HepG2 (cell line): ENCODE measurements around the gene ANGPTL7. TPM values are rescaled to one million over a fixed set of nuclear protein-coding genes. Genes with fewer than 3 reads are reported as not detected.

Experiments
- AGO2 ChIP-seq: fragments of 200-400 bp; formaldehyde crosslinking; optimal IDR thresholded peaks from 2 replicates; pipeline ENCODE3; 2017; ENCODE audit warnings: mild to moderate bottlenecking, low read depth, low read length, moderate library complexity
- DMTF1 ChIP-seq: sonication (generic); formaldehyde crosslinking; IDR thresholded peaks from 2 replicates; pipeline ENCODE4 v1.4.0; 2020; ENCODE audit warnings: mild to moderate bottlenecking, missing genetic modification reagents
- ESRRA ChIP-seq: sonication (generic); formaldehyde crosslinking; IDR thresholded peaks from 2 replicates; pipeline ENCODE4 v1.5.1; 2020; ENCODE audit warnings: mild to moderate bottlenecking, low read depth, missing genetic modification reagents
- HHEX ChIP-seq: IDR thresholded peaks from 2 replicates; pipeline ENCODE4 v1.6.1; 2016; ENCODE audit warnings: control low read depth
- SKI ChIP-seq: fragments of 450-650 bp; IDR thresholded peaks from one replicate; pipeline ENCODE4 v1.6.1; 2018; ENCODE audit warnings: mild to moderate bottlenecking; ENCODE audit not compliant: partially characterized antibody
- ZBTB42 ChIP-seq: sonication (generic); formaldehyde crosslinking; IDR thresholded peaks from 2 replicates; pipeline ENCODE4 v1.5.0; 2020; ENCODE audit warnings: mild to moderate bottlenecking, missing genetic modification reagents
- ZBTB7B ChIP-seq: sonication (generic); formaldehyde crosslinking; IDR thresholded peaks from 2 replicates; pipeline ENCODE4 v1.4.0; 2020; ENCODE audit warnings: missing genetic modification reagents
- ZC3H4 ChIP-seq: sonication (generic); formaldehyde crosslinking; IDR thresholded peaks from 2 replicates; pipeline ENCODE4 v1.4.0; 2020; ENCODE audit warnings: missing genetic modification reagents, borderline replicate concordance
- ZNF451 ChIP-seq: sonication (generic); formaldehyde crosslinking; IDR thresholded peaks from 2 replicates; pipeline ENCODE4 v1.5.0; 2020; ENCODE audit warnings: mild to moderate bottlenecking, missing genetic modification reagents
- polyA plus RNA-seq, 8 experiments: library from polyadenylated mRNA; depleted of rRNA in 3 of 8; stranded (reverse) in 7 of 8; unstranded in 1 of 8; fragments of >200 nt; fragmentation: Illumina TruSeq in 4 of 8; extraction: Trizol in 4 of 8; gene quantifications; 2 replicates each; pipeline versions ENCODE4 v1.2.1 to v1.2.3, GENCODE V29; 2011 to 2016; ENCODE audit warnings: low read depth in 4 of 8, missing spikeins in 1 of 8, mixed read lengths in 1 of 8; ENCODE audit not compliant: insufficient read depth in 1 of 8
- small RNA-seq, 3 experiments: library from RNA; depleted of rRNA; stranded (forward); fragments of <200 nt; gene quantifications; one replicate each; pipeline ENCODE3, GENCODE V24; 2012; ENCODE audit warnings: low read depth in 2 of 3, low replicate concordance in 1 of 3; ENCODE audit not compliant: insufficient read length in 3 of 3, insufficient read depth in 2 of 3
- total RNA-seq, 5 experiments: library from RNA; depleted of rRNA; stranded (reverse); fragments of >200 nt; fragmentation: Illumina TruSeq; extraction: Trizol; gene quantifications; 2 replicates each; pipeline ENCODE4 v1.2.3, GENCODE V29; 2016; ENCODE audit warnings: low read depth in 1 of 5
- TF ChIP-seq, protein P1 (sequence below): sonication (generic); formaldehyde crosslinking; IDR thresholded peaks from 2 replicates; pipeline ENCODE4 v1.4.0; 2020; ENCODE audit warnings: mild to moderate bottlenecking, missing genetic modification reagents, borderline replicate concordance
- TF ChIP-seq, protein P2 (sequence below): sonication (generic); formaldehyde crosslinking; IDR thresholded peaks from 2 replicates; pipeline ENCODE4 v1.9.0; 2022; ENCODE audit warnings: missing genetic modification reagents, mild to moderate bottlenecking, borderline replicate concordance

The ANGPTL7 gene
- total and polyA plus RNA-seq, 2 of the 13 experiments (the other 11 are each of a cell fraction or from before 2014, with no cell fraction given), result not detected

GRCh38 chr1:11245248-11245647, 56.1 kb downstream of the ANGPTL7 start (continued):
- TF ChIP-seq DMTF1 (CRISPR knock-in tag), result no peak
- TF ChIP-seq ZC3H4 (CRISPR knock-in tag), result no peak
- no peak for TF ChIP-seq HHEX (CRISPR knock-in tag)
- TF ChIP-seq, protein P1, sequence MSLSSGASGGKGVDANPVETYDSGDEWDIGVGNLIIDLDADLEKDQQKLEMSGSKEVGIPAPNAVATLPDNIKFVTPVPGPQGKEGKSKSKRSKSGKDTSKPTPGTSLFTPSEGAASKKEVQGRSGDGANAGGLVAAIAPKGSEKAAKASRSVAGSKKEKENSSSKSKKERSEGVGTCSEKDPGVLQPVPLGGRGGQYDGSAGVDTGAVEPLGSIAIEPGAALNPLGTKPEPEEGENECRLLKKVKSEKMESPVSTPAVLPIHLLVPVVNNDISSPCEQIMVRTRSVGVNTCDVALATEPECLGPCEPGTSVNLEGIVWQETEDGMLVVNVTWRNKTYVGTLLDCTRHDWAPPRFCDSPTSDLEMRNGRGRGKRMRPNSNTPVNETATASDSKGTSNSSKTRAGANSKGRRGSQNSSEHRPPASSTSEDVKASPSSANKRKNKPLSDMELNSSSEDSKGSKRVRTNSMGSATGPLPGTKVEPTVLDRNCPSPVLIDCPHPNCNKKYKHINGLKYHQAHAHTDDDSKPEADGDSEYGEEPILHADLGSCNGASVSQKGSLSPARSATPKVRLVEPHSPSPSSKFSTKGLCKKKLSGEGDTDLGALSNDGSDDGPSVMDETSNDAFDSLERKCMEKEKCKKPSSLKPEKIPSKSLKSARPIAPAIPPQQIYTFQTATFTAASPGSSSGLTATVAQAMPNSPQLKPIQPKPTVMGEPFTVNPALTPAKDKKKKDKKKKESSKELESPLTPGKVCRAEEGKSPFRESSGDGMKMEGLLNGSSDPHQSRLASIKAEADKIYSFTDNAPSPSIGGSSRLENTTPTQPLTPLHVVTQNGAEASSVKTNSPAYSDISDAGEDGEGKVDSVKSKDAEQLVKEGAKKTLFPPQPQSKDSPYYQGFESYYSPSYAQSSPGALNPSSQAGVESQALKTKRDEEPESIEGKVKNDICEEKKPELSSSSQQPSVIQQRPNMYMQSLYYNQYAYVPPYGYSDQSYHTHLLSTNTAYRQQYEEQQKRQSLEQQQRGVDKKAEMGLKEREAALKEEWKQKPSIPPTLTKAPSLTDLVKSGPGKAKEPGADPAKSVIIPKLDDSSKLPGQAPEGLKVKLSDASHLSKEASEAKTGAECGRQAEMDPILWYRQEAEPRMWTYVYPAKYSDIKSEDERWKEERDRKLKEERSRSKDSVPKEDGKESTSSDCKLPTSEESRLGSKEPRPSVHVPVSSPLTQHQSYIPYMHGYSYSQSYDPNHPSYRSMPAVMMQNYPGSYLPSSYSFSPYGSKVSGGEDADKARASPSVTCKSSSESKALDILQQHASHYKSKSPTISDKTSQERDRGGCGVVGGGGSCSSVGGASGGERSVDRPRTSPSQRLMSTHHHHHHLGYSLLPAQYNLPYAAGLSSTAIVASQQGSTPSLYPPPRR (CRISPR knock-in tag), result no peak
- no peak for TF ChIP-seq ZBTB7B (CRISPR knock-in tag)
- TF ChIP-seq SKI, result no peak
- TF ChIP-seq AGO2, result no peak
- TF ChIP-seq, protein P2, sequence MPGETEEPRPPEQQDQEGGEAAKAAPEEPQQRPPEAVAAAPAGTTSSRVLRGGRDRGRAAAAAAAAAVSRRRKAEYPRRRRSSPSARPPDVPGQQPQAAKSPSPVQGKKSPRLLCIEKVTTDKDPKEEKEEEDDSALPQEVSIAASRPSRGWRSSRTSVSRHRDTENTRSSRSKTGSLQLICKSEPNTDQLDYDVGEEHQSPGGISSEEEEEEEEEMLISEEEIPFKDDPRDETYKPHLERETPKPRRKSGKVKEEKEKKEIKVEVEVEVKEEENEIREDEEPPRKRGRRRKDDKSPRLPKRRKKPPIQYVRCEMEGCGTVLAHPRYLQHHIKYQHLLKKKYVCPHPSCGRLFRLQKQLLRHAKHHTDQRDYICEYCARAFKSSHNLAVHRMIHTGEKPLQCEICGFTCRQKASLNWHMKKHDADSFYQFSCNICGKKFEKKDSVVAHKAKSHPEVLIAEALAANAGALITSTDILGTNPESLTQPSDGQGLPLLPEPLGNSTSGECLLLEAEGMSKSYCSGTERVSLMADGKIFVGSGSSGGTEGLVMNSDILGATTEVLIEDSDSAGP (CRISPR knock-in tag), result no peak
- TF ChIP-seq ZBTB42 (CRISPR knock-in tag), result no peak
- no peak for TF ChIP-seq ESRRA (CRISPR knock-in tag)
- TF ChIP-seq ZNF451 (CRISPR knock-in tag), result no peak

Small RNAs within 50 kb of the gene (small RNA-seq; reads per million reads assigned to genes)
- 0 reads per million in 3 experiments for gene RNU6-291P
- gene RNU6-537P, result 0 reads per million in 3 experiments
- gene RPL39P6, result 0 reads per million in 3 experiments

Other genes starting within 250 kb of the ANGPTL7 start
- gene TARDBP, start 176.7 kb upstream of the ANGPTL7 start, total RNA-seq (2016; rRNA removed; fragmentation: Illumina TruSeq; extraction: Trizol), result 62.4 and 159 TPM in 2 replicates
- gene TARDBP, start 176.7 kb upstream of the ANGPTL7 start, polyA plus RNA-seq (2011; rRNA removed), result 78.1 and 93.0 TPM in 2 replicates
- 3.7 and 7.1 TPM in 2 replicates for gene MASP2, start 142.1 kb upstream of the ANGPTL7 start, total RNA-seq (2016; rRNA removed; fragmentation: Illumina TruSeq; extraction: Trizol)
- 11.8 and 16.7 TPM in 2 replicates for gene MASP2, start 142.1 kb upstream of the ANGPTL7 start, polyA plus RNA-seq (2011; rRNA removed)
- 30.3 and 31.8 TPM in 2 replicates for gene SRM, start 129.3 kb upstream of the ANGPTL7 start, total RNA-seq (2016; rRNA removed; fragmentation: Illumina TruSeq; extraction: Trizol)
- gene SRM, start 129.3 kb upstream of the ANGPTL7 start, polyA plus RNA-seq (2011; rRNA removed), result 27.9 and 28.9 TPM in 2 replicates
- 67.6 and 68.7 TPM in 2 replicates for gene EXOSC10, start 89.5 kb upstream of the ANGPTL7 start, total RNA-seq (2016; rRNA removed; fragmentation: Illumina TruSeq; extraction: Trizol)
- gene EXOSC10, start 89.5 kb upstream of the ANGPTL7 start, polyA plus RNA-seq (2011; rRNA removed), result 37.4 and 48.4 TPM in 2 replicates
- 34.6 and 42.8 TPM in 2 replicates for gene MTOR, start 73.2 kb downstream of the ANGPTL7 start, total RNA-seq (2016; rRNA removed; fragmentation: Illumina TruSeq; extraction: Trizol)
- 24.6 and 31.8 TPM in 2 replicates for gene MTOR, start 73.2 kb downstream of the ANGPTL7 start, polyA plus RNA-seq (2011; rRNA removed)
- gene UBIAD1, start 83.8 kb downstream of the ANGPTL7 start, total RNA-seq (2016; rRNA removed; fragmentation: Illumina TruSeq; extraction: Trizol), result 12.5 and 16.9 TPM in 2 replicates
- 20.4 and 26.4 TPM in 2 replicates for gene UBIAD1, start 83.8 kb downstream of the ANGPTL7 start, polyA plus RNA-seq (2011; rRNA removed)